Measurements from ENCODE around the gene SPESP1. TPM values are rescaled to one million over a fixed set of nuclear protein-coding genes. Genes with fewer than 3 reads are reported as not detected.

The SPESP1 gene
- polyA plus RNA-seq, 1 of the 3 experiments (the other 2 are of a cell fraction): not detected

GRCh38 chr15:68887819-68888218 lies 42.5 kb upstream of the SPESP1 start:
- no peak overlapping the region for H2AFZ ChIP-seq (ENCODE audit: low read depth)
- no peaks in the 10 kb centered on the region for H4K20me1 ChIP-seq (ENCODE audit: insufficient read depth)
- H3K4me3 ChIP-seq (ENCODE audit: low read depth in 2 of 2, low read length in 1 of 2): no peak overlapping the region
- H3K4me2 ChIP-seq: no peak overlapping the region
- no peak for DNase-seq
- H3K27me3 ChIP-seq (ENCODE audit: insufficient read depth): peaks cover 6% of the 10 kb centered on the region; the same call in 1 of the 2 replicates
- POLR2A ChIA-PET: no interaction called here
- no peak overlapping the region for H3K27ac ChIP-seq (ENCODE audit: low read depth in 2 of 2, low read length in 1 of 2)
- 70% methylated on average over 8 of the region's 8 CpGs for WGBS (ENCODE audit: low lambda C conversion rate)
- H3K36me3 ChIP-seq (replicated peaks in 1 of 2; ENCODE audit: control insufficient read depth in 1 of 2, insufficient read depth in 2 of 2, low read length in 1 of 2): no peaks in the 10 kb centered on the region
- H3F3A ChIP-seq (replicated peaks; ENCODE audit: insufficient read depth): no peaks in the 10 kb centered on the region
- H3K4me1 ChIP-seq (ENCODE audit: control insufficient read depth in 1 of 2, insufficient read depth in 2 of 2, low read depth in 1 of 2, low read length in 1 of 2): no peaks in the 10 kb centered on the region
- TF ChIP-seq GATA2 (CRISPR knock-in tag; IDR thresholded peaks at IDR 0.05) (no peak), IRF3 (IDR thresholded peaks at IDR 0.05; ENCODE audit: low read depth, low read length) (no peak), MAX (IDR thresholded peaks at IDR 0.05; ENCODE audit: low read depth) (no peak), USF1 (IDR thresholded peaks at IDR 0.05; ENCODE audit: borderline replicate concordance, low read depth) (no peak), CTCF (IDR thresholded peaks at IDR 0.05) (no peak), TAF1 (IDR thresholded peaks at IDR 0.05; ENCODE audit: borderline replicate concordance, low read depth, low read length) (no peak), FOSL2 (IDR thresholded peaks at IDR 0.05; ENCODE audit: borderline replicate concordance, low read depth) (no peak), FOXM1 (IDR thresholded peaks at IDR 0.05; ENCODE audit: low read depth) (no peak), RXRA (IDR thresholded peaks at IDR 0.05; ENCODE audit: borderline replicate concordance, low read depth) (no peak), GABPA (IDR thresholded peaks at IDR 0.05; ENCODE audit: low read depth) (no peak), NFIC (IDR thresholded peaks at IDR 0.05; ENCODE audit: borderline replicate concordance) (no peak)
- H3K79me2 ChIP-seq (ENCODE audit: insufficient read depth): no peaks in the 10 kb centered on the region
- CTCF ChIA-PET: interaction anchor here (2.5 to 2.8 kb wide), 2 partner anchors 12 to 37 kb away, joined by 13 to 29 read pairs; no protein-coding TSS in a partner anchor
- no peaks in the 10 kb centered on the region for H3K9me3 ChIP-seq
- no peak overlapping the region for H3K9ac ChIP-seq
- no peaks in the 10 kb centered on the region for H3K9me2 ChIP-seq

- Histone ChIP-seq H3K36me3 (replicated peaks in 1 of 2; ENCODE audit: control insufficient read depth in 1 of 2, insufficient read depth in 2 of 2, low read length in 1 of 2) (no peaks in the 10 kb centered on the region), H3K9me3 (no peaks in the 10 kb centered on the region), H3F3A (replicated peaks; ENCODE audit: insufficient read depth) (no peaks in the 10 kb centered on the region), H3K9ac (no peak overlapping the region), H3K79me2 (ENCODE audit: insufficient read depth) (no peaks in the 10 kb centered on the region), H3K4me1 (ENCODE audit: control insufficient read depth in 1 of 2, insufficient read depth in 2 of 2, low read depth in 1 of 2, low read length in 1 of 2) (no peaks in the 10 kb centered on the region), H2AFZ (ENCODE audit: low read depth) (no peak overlapping the region), H3K27ac (ENCODE audit: low read depth in 2 of 2, low read length in 1 of 2) (no peak overlapping the region), H3K4me2 (no peak overlapping the region), H3K4me3 (ENCODE audit: low read depth in 2 of 2, low read length in 1 of 2) (no peak overlapping the region), H4K20me1 (ENCODE audit: insufficient read depth) (no peaks in the 10 kb centered on the region), H3K9me2 (no peaks in the 10 kb centered on the region), H3K27me3 (ENCODE audit: insufficient read depth) (peaks cover 6% of the 10 kb centered on the region; the same call in 1 of the 2 replicates)
- no peak for DNase-seq
- POLR2A ChIA-PET: no interaction called here
- TF ChIP-seq YY1 (IDR thresholded peaks at IDR 0.05; ENCODE audit: low read depth): no peak
- TF ChIP-seq CTCF (IDR thresholded peaks at IDR 0.05): no peak
- TF ChIP-seq FOSL2 (IDR thresholded peaks at IDR 0.05; ENCODE audit: borderline replicate concordance, low read depth): no peak
- no peak for TF ChIP-seq POLR2AphosphoS5 (IDR thresholded peaks at IDR 0.05; ENCODE audit: low read depth, low read length)
- no peak for TF ChIP-seq EP300 (IDR thresholded peaks at IDR 0.05; ENCODE audit: borderline replicate concordance in 1 of 2, low read depth in 1 of 2, low read length in 1 of 2)
- TF ChIP-seq RXRA (IDR thresholded peaks at IDR 0.05; ENCODE audit: borderline replicate concordance, low read depth): no peak
- no peak for TF ChIP-seq ZBTB33 (IDR thresholded peaks at IDR 0.05; ENCODE audit: borderline replicate concordance, low read depth)
- no peak for TF ChIP-seq MAX (IDR thresholded peaks at IDR 0.05; ENCODE audit: low read depth)
- no peak for TF ChIP-seq IRF3 (IDR thresholded peaks at IDR 0.05; ENCODE audit: low read depth, low read length)
- no peak for TF ChIP-seq FOXM1 (IDR thresholded peaks at IDR 0.05; ENCODE audit: low read depth)
- TF ChIP-seq NFIC (IDR thresholded peaks at IDR 0.05; ENCODE audit: borderline replicate concordance): no peak
- no peak for TF ChIP-seq JUND (IDR thresholded peaks at IDR 0.05)
- WGBS (ENCODE audit: low lambda C conversion rate): 82% methylated on average over 12 of the region's 12 CpGs
- CTCF ChIA-PET: interaction anchor here (1.3 to 3.4 kb wide), 3 partner anchors 13 to 215 kb away, joined by 7 to 17 read pairs (median 13); no protein-coding TSS in a partner anchor
Measured at GRCh38 chr15:68888419-68888818, 41.9 kb upstream of the SPESP1 start.
